CD14-positive monocyte (primary cell): Measurements from ENCODE around the gene EPHB4. TPM values are rescaled to one million over a fixed set of nuclear protein-coding genes. Genes with fewer than 3 reads are reported as not detected.

ENCODE experiments used
- DNase-seq, 3 donors: peaks; one replicate each; pipeline ENCODE4 v3.0.0-alpha.2; 2011 to 2022
- H2AFZ ChIP-seq: 2 replicates; pipeline ENCODE4 v1.6.0; 2012; ENCODE audit warnings: mild to moderate bottlenecking, low read depth, low read length, inconsistent platforms; ENCODE audit not compliant: insufficient read depth, poor library complexity, severe bottlenecking
- H3K27ac ChIP-seq, 2 donors: 1 replicate in 1 of 2; 2 replicates in 1 of 2; pipeline ENCODE4 v1.5.1; 2012 to 2013; ENCODE audit warnings: low read length in 2 of 2, control low read depth in 1 of 2, inconsistent platforms in 1 of 2, low read depth in 1 of 2, mild to moderate bottlenecking in 1 of 2
- H3K27me3 ChIP-seq, 2 donors: one replicate each; pipeline versions ENCODE4 v1.6.0 to v1.6.1; 2011 to 2013; ENCODE audit warnings: low read length in 2 of 2; ENCODE audit not compliant: control insufficient read depth in 2 of 2, insufficient read depth in 2 of 2
- H3K36me3 ChIP-seq, 2 donors: replicated peaks in 1 of 2; 1 replicate in 1 of 2; 2 replicates in 1 of 2; pipeline versions ENCODE4 v1.5.1 to v1.6.1; 2012 to 2013; ENCODE audit warnings: low read length in 2 of 2, control low read depth in 1 of 2, inconsistent platforms in 1 of 2, mild to moderate bottlenecking in 1 of 2; ENCODE audit not compliant: insufficient read depth in 2 of 2, control insufficient read depth in 1 of 2
- H3K4me1 ChIP-seq, 2 donors: 1 replicate in 1 of 2; 2 replicates in 1 of 2; pipeline versions ENCODE4 v1.5.1 to v1.6.1; 2012 to 2013; ENCODE audit warnings: low read length in 2 of 2, control low read depth in 1 of 2, inconsistent platforms in 1 of 2, mild to moderate bottlenecking in 1 of 2, moderate library complexity in 1 of 2; ENCODE audit not compliant: insufficient read depth in 2 of 2, control insufficient read depth in 1 of 2
- H3K4me2 ChIP-seq: replicated peaks from 2 replicates; pipeline ENCODE3; 2012; ENCODE audit warnings: low read length, moderate library complexity, mild to moderate bottlenecking; ENCODE audit not compliant: poor library complexity, severe bottlenecking; ENCODE audit errors: extremely low read depth
- H3K4me3 ChIP-seq, 3 experiments: fragments of 200-600 bp in 1 of 3; sonication (generic) in 1 of 3; replicated peaks in 1 of 3; 1 replicate in 2 of 3; 2 replicates in 1 of 3; pipeline ENCODE4 v1.5.1; 2011 to 2013; ENCODE audit warnings: low read length in 3 of 3, mild to moderate bottlenecking in 3 of 3, control low read depth in 2 of 3, low read depth in 2 of 3, inconsistent platforms in 1 of 3, moderate library complexity in 1 of 3
- H3K79me2 ChIP-seq: 2 replicates; pipeline ENCODE4 v1.6.0; 2012; ENCODE audit warnings: mild to moderate bottlenecking, control low read depth, inconsistent platforms, low read length, moderate library complexity; ENCODE audit not compliant: insufficient read depth
- H3K9ac ChIP-seq: 2 replicates; pipeline ENCODE4 v1.6.0; 2017; ENCODE audit warnings: low read length, mild to moderate bottlenecking; ENCODE audit not compliant: insufficient read depth, poor library complexity, severe bottlenecking
- H3K9me3 ChIP-seq, 2 donors: replicated peaks in 1 of 2; 1 replicate in 1 of 2; 2 replicates in 1 of 2; pipeline versions ENCODE4 v1.5.1 to v1.6.1; 2012 to 2013; ENCODE audit warnings: low read length in 2 of 2, control low read depth in 1 of 2; ENCODE audit not compliant: control insufficient read depth in 1 of 2, insufficient read depth in 1 of 2
- H4K20me1 ChIP-seq: 2 replicates; pipeline ENCODE4 v1.6.0; 2012; ENCODE audit warnings: mild to moderate bottlenecking, low read length, control low read depth, moderate library complexity; ENCODE audit not compliant: insufficient read depth
- H3K27ac Mint-ChIP-seq, 7 donors: one replicate each; pipeline ENCODE4 v1.8.0; 2020; ENCODE audit warnings: mild to moderate bottlenecking in 7 of 7, mixed read lengths in 7 of 7, moderate library complexity in 6 of 7, inconsistent platforms in 2 of 7
- H3K27me3 Mint-ChIP-seq, 3 donors: one replicate each; pipeline ENCODE4 v1.8.0; 2021 to 2022; ENCODE audit warnings: low read depth in 3 of 3, mild to moderate bottlenecking in 3 of 3, mixed read lengths in 3 of 3, moderate library complexity in 3 of 3, inconsistent platforms in 1 of 3
- H3K36me3 Mint-ChIP-seq, 2 donors: one replicate each; pipeline ENCODE4 v1.8.0; 2020; ENCODE audit warnings: mixed read lengths in 2 of 2, inconsistent platforms in 1 of 2, mild to moderate bottlenecking in 1 of 2
- H3K4me1 Mint-ChIP-seq: one replicate; pipeline ENCODE4 v1.8.0; 2020; ENCODE audit warnings: mild to moderate bottlenecking, mixed read lengths
- H3K4me3 Mint-ChIP-seq, 2 donors: one replicate each; pipeline ENCODE4 v1.8.0; 2020; ENCODE audit warnings: mild to moderate bottlenecking in 2 of 2, mixed read lengths in 2 of 2, moderate library complexity in 1 of 2
- H3K9me3 Mint-ChIP-seq, 7 donors: one replicate each; pipeline ENCODE4 v1.8.0; 2020 to 2022; ENCODE audit warnings: mixed read lengths in 7 of 7, mild to moderate bottlenecking in 6 of 7, moderate library complexity in 6 of 7, inconsistent platforms in 2 of 7
- CTCF ChIP-seq: fragments of 200-600 bp; IDR thresholded peaks from one replicate; pipeline ENCODE4 v1.8.0; 2022; ENCODE audit warnings: antibody characterized with exemption, mild to moderate bottlenecking
- WGBS: methylation state at CpG from one replicate; pipeline ENCODE4 v1.1.5; 2013; ENCODE audit warnings: missing lambda C conversion rate; ENCODE audit not compliant: insufficient coverage; 5-methylcytosine and 5-hydroxymethylcytosine counted together
- intact Hi-C, 2 donors: fragments of 100-400 bp; cut with micrococcal nuclease; formaldehyde crosslinking; loops; one replicate each; pipeline versions ENCODE4 v1.15.0 to v1.15.1; 2023
- polyA plus RNA-seq, 3 donors: library from polyadenylated mRNA; depleted of rRNA in 1 of 3; unstranded in 2 of 3; stranded (reverse) in 1 of 3; fragments of 300-500 nt in 2 of 3; fragments of >200 nt in 1 of 3; fragmentation: Illumina TruSeq in 2 of 3; gene quantifications; 1 replicate in 2 of 3; 2 replicates in 1 of 3; pipeline ENCODE4 v1.2.3, GENCODE V29; 2012 to 2021

Gene EPHB4
- polyA plus RNA-seq, 3 donors: 5.0 to 6.5 (median 5.7) TPM

DNA sequence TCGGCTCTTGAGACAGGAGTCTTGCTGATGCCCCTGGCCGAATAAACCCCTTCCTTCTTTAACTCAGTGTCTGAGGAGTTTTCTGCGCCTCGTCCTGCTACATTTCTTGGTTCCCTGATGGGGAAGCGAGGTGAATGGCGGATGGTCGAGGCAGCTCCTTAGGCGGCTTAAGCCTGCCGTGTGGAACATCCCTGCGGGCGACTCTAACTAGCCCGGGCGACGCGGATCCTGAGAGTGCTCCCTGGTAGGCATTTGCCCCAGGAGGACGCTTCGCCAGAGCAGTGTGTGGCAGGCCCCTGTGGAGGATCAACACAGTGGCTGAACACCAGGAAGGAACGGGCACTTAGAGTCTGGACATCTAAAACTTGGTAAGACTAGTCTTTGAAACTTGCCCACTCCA lies 12.0 kb upstream of the EPHB4 start:
- Mint-ChIP-seq H3K36me3 (no peaks in the 10 kb centered on the region), H3K27ac (no peak overlapping the region), H3K9me3 (no peaks in the 10 kb centered on the region), H3K4me1 (peaks cover 18% of the 10 kb centered on the region), H3K27me3 (peaks cover 2 to 5% (median 4%) of the 10 kb centered on the region in 3 donors), H3K4me3 (no peak overlapping the region)
- Histone ChIP-seq H3K79me2 (no peaks in the 10 kb centered on the region), H3K36me3 (no peaks in the 10 kb centered on the region), H3K4me3 (no peak overlapping the region), H3K27ac (no peak overlapping the region), H3K9me3 (no peaks in the 10 kb centered on the region), H2AFZ (no peak overlapping the region), H3K4me1 (peaks cover 16 to 17% of the 10 kb centered on the region in 2 donors), H3K4me2 (no peak overlapping the region), H3K9ac (no peak overlapping the region), H3K27me3 (no peaks in the 10 kb centered on the region), H4K20me1 (no peaks in the 10 kb centered on the region)
- no peak for TF ChIP-seq CTCF
- WGBS: 97% methylated on average over 16 of the region's 18 CpGs
- DNase-seq: no peak
- intact Hi-C loops: no loop called here

DNA sequence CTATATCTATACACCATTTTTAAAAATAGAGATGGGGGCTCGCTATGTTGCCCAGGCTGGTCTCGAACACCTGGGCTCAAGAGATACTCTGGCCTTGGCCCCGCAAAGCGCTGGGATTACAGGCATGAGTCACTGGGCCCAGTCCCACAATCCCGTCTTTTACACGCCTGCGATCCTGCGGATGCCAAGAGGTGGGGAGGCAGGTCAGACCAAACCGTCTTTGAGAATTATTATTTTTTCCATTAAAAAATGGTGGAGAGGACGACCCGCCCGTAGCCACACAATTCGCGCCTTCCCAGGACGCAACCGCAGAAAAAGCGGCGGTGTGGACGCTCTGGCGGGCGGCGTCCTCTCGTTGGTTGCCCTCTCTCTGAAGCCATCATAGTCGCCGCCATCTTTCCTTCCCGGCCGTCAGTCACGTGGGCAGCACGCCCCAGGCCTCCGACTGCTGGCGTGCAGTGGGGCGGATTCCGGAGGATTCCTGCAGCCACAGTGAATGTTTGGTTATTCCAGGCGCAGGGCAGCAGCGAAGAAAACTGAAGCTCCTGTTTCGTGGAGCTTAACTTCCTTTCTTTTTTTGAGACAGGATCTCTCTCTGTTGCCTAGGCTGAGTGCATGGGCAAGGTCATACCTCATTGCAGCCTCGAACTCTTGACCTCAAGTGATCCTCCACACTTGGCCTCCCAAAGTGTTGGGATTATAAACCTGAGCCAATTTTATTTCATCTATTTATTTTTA lies 9.9 kb upstream of the EPHB4 start:
- no peaks in the 10 kb centered on the region for H3K27me3 ChIP-seq
- no peaks in the 10 kb centered on the region for H3K9me3 ChIP-seq
- peak overlapping the region; percentile 81 for H2AFZ ChIP-seq
- H3K4me2 ChIP-seq: peak overlapping the region; percentile 69
- Mint-ChIP-seq H3K9me3 (no peaks in the 10 kb centered on the region), H3K4me1 (peaks cover 18% of the 10 kb centered on the region), H3K27ac (peak overlapping the region; percentile 50 to 83 (median 64)), H3K36me3 (no peaks in the 10 kb centered on the region), H3K4me3 (peak overlapping the region; percentile 78 to 86), H3K27me3 (peaks cover 4 to 6% (median 4%) of the 10 kb centered on the region in 3 donors)
- H3K4me1 ChIP-seq: peaks cover 16 to 17% of the 10 kb centered on the region in 2 donors
- peak overlapping the region; percentile 44 for H3K9ac ChIP-seq
- H3K36me3 ChIP-seq: no peaks in the 10 kb centered on the region
- DNase-seq: peak; percentile 77 to 81 (median 79)
- intact Hi-C loops: no loop called here
- peak overlapping the region; percentile 25 to 75 (median 58) for H3K4me3 ChIP-seq
- no peaks in the 10 kb centered on the region for H3K79me2 ChIP-seq
- no peaks in the 10 kb centered on the region for H4K20me1 ChIP-seq
- under 1% methylated on average over 35 of the region's 37 CpGs for WGBS
- TF ChIP-seq CTCF: no peak
- peak overlapping the region; percentile 17 to 50 for H3K27ac ChIP-seq
